SK-MEL-5 (cell line): ENCODE measurements around the gene MCC. TPM values are rescaled to one million over a fixed set of nuclear protein-coding genes. Genes with fewer than 3 reads are reported as not detected.
A peak's percentile ranks its signal among the peaks of the same experiment; 100 is the strongest.
"Not testable (repeated sequence)": the region's sequence is repeated elsewhere in the genome, so short reads cannot be mapped to it uniquely, and the experiment has no call there.

Source experiments
- DNase-seq: peaks from one replicate; pipeline ENCODE4 v3.0.0-alpha.2; 2016; ENCODE audit warnings: low read depth, low spot score
- in situ Hi-C: cut with HindIII; loops from 2 replicates; pipeline ENCODE4 v1.10.0; 2016; ENCODE audit warnings: low sequenced_read_pairs, high pct_unique_total_duplicates, low pct_unique_long_range_greater_than_20kb
- total RNA-seq: library from RNA; depleted of rRNA; stranded (reverse); fragments of >200 nt; shearing (Covaris generic); gene quantifications from 2 replicates; pipeline ENCODE4 v1.2.3, GENCODE V29; 2014

The MCC gene
- total RNA-seq, 1 experiment from 2014 or later: 48.2 TPM

DNA sequence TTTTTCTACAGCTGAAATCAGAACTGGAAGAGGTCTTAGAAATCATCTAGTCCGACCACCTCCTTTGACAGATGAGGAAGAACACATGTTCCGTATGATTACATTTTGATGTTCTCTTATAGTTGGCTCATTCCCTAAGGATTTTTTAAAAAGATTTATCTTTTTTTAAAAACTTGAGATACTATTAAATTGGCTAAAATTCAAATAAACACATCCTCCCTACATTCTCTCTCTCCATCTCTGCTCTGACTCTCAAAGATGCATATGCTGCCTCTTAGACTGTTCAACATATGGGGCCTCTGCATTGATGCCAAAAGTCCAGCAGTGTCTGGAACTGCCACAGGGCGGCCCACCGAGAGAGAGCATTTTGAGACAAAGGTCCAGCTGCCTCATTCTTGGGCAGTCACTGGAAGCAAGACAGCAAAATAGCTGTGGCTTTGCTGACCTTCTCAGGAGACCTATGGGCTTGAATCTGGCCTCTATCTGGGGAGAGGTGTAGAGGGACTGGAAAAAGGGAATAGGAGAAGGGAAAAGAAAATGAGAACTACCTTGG lies 40.7 kb downstream of the MCC start:
- peak; percentile 50 for DNase-seq
- in situ Hi-C loops: no loop called here

DNA sequence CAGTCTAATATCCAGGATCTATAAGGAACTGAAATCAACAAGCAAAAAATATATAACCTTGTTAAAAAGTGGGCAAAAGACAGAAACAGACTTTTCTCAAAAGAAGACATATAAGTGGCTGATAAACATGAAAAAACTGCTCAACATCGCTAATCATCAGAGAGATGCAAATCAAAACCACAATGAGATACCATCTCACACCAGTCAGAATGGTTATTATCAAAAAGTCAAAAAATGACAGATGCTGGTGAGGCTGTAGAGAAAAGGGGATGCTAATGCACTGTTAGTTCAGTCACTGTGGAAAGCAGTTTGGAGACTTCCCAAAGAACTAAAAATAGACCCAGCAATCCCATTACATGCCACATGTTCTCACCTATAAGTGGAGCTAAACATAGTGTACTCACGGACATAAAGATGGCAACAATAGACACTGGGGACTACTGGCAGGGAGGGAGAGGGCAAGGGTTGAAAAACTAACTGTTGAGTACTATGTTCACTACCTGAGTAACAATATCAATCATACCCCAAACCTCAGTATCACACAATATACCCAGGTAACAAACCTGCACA lies 41.8 kb downstream of the MCC start:
- in situ Hi-C loops: no loop called here

DNA sequence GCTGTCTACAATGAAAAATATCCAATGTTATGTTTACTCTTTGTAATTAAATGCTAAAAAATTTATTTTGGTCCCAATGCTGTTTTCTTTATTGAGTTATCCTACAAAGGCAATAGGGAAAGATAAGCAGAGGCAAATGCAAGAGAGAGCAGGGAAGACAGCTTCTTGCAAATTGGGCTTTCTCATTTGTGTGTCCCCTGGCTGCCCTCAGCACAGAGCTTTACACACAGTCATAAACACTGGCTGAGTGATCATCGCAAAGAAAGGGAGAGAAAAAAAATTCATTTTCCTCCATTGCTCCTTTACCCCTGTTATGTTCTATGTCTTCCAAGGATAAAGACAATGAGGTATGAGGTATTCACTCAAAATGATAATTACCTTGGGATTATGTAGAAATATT lies 51.1 kb downstream of the MCC start:
- DNase-seq: no peak
- in situ Hi-C loops: no loop called here

More for the DNA sequence above, 41.8 kb downstream of the MCC start:
- no peak for DNase-seq

- in situ Hi-C loops: no loop called here
- no peak for DNase-seq
Observed at GRCh38 chr5:113435575-113435974, 52.7 kb downstream of the MCC start.

GRCh38 chr5:113434889-113435288 lies 53.4 kb downstream of the MCC start, which contains the start of gene TSSK1B:
Gene TSSK1B (minus strand): TSS chr5:113434989. CDS start chr5:113434839, 150 bp downstream.
- in situ Hi-C loops: no loop called here
- DNase-seq: no peak

DNA sequence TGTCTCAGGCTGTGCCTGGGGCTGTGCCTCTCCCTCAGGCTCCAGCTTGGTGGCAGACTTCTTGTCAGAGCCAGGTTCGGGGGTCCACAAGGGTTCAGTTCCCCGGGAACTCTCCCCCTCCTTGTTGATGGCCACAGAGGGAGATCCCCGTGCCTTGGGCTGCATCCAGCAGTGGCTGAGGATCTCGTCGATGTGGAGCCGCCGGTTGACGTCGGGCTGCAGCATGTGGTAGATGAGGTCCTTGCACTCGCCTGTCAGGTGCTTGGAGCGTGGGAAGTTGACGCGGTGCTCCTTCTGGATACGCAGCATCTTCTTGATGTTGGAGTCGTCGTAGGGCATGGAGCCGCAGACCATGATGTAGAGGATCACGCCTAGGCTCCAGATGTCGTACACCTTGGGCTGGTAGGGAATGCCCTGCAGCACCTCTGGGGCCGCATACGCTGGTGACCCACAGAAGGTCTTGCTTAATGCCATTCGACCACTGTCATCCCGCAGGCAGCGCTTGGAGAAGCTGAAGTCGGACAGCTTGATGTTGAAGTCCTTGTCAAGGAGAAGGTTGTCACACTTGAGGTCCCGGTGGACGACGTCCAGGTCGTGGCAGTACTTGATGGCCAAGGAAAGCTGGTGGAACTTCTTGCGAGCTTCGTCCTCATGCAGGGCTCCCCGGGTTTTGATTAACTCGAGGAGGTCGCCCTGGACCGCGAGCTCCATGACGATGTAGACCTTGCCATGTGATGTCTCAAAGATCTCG lies 54.2 kb downstream of the MCC start:
- DNase-seq: no peak
- in situ Hi-C loops: no loop called here

GRCh38 chr5:113433071-113433470 lies 55.2 kb downstream of the MCC start:
- in situ Hi-C loops: no loop called here
- no peak for DNase-seq

- no peak for DNase-seq
- in situ Hi-C loops: no loop called here
Observed at GRCh38 chr5:113427871-113428574, 60.2 kb downstream of the MCC start.

- in situ Hi-C loops: no loop called here
- no peak for DNase-seq
Observed at GRCh38 chr5:113425909-113426308, 62.3 kb downstream of the MCC start.

GRCh38 chr5:113421693-113422092 lies 66.6 kb downstream of the MCC start:
- DNase-seq: no peak
- in situ Hi-C loops: no loop called here

GRCh38 chr5:113405530-113405929 lies 82.7 kb downstream of the MCC start:
- in situ Hi-C loops: no loop called here
- DNase-seq: no peak

DNA sequence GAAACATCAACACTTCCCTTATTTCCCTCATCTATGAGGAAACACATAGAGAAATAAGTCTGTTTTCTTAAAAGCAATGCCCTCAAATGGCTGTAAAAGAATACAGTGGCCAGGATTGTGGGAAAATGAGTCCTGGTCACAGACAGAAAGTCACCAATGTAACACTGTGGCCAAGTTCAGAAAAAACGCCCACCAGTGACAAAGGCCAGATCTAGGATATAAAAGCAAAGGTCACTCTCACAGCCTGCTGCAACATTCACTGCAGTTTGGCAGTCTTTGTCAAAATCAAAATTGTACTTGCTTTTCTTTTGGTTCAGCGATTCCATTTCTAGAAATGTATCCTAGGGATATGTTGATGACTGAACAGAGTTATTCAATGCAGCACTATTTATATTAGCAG lies 84.0 kb downstream of the MCC start:
- no peak for DNase-seq
- in situ Hi-C loops: no loop called here

DNA sequence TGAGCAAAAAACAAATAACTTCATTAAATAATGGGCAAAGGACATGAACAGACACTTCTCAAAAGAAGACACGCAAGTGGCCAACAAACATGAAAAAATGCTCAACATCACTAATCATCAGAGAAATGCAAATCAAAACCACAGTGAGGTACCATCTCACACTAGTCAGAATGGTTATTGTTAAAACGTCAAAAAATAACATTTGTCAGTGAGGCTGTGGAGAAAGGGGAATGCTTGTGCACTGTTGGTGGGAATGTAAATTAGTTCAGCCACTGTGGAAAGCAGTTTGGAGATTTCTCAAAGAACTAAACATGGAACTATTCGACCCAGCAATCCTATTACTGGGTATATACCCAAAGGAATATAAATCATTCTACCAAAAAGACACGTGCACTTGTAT lies 90.3 kb downstream of the MCC start:
- in situ Hi-C loops, DNase-seq: not testable (repeated sequence)

GRCh38 chr5:113397046-113397445 lies 91.2 kb downstream of the MCC start:
- in situ Hi-C loops: no loop called here
- no peak for DNase-seq

DNA sequence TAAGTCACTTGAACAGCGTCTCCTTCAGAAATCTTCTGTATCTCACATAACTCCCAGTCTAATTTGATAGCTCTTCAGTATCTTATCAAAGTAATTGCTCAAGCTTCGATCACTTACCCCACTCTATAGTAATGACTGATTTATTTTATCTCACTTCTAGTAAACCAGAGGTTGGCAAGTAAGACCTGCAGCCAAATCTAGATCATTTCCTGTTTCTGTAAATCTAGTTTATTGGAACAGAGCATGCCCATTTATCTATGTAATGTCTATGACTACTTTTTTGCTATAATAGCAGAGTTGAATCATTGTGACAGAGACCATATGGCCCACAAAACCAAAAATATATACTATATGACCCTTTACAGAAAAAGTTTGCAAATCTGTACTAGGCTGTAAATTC lies 93.6 kb downstream of the MCC start:
- in situ Hi-C loops: no loop called here
- no peak for DNase-seq

DNA sequence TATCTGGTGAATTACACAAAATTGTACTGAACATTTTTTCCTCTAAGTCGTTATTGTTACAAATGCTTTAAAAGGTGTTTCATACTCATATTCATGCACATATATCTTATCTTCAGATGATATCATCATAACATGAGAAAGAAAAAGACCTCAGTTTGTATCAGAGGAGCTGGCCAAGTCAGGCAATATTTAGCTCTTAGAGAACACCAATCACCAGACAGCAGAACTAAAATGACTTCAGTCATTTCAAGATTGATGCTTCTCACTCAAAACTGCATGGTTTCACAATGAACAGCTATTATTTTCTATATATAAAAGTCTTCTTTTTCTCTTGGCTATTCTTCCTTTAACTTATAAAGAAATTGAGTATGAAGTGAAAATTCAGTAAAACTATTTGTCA lies 98.0 kb downstream of the MCC start:
- no peak for DNase-seq
- in situ Hi-C loops: no loop called here

DNA sequence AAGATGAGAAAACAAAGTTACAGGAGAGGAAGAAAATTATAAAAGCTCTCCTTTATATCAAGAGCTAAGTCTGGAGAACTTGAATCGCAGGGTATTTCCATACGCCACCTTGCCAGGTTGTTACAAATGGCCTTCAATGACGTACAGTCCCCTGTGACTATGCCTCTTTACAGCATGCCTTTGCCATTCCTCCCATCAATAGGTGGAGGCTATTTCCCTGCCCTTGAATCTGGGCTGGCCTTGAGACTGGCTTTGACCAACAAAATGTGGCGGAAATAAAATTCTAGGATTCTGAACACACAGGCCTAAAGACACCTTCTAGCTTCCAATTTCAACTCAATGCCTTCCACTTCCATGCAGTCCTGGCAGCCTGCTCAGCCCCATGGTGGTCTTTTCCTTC lies 99.1 kb downstream of the MCC start:
- no peak for DNase-seq
- in situ Hi-C loops: no loop called here

GRCh38 chr5:113387844-113388243 lies 100.4 kb downstream of the MCC start:
- in situ Hi-C loops: no loop called here
- DNase-seq: no peak
